ENCODE results near the gene S100A3. TPM values are rescaled to one million over a fixed set of nuclear protein-coding genes. Genes with fewer than 3 reads are reported as not detected.
A peak's percentile ranks its signal among the peaks of the same experiment; 100 is the strongest.
"Not testable (repeated sequence)": the region's sequence is repeated elsewhere in the genome, so short reads cannot be mapped to it uniquely, and the experiment has no call there.

The S100A3 gene
- total RNA-seq, 2 experiments from 2014 or later = not detected

DNA sequence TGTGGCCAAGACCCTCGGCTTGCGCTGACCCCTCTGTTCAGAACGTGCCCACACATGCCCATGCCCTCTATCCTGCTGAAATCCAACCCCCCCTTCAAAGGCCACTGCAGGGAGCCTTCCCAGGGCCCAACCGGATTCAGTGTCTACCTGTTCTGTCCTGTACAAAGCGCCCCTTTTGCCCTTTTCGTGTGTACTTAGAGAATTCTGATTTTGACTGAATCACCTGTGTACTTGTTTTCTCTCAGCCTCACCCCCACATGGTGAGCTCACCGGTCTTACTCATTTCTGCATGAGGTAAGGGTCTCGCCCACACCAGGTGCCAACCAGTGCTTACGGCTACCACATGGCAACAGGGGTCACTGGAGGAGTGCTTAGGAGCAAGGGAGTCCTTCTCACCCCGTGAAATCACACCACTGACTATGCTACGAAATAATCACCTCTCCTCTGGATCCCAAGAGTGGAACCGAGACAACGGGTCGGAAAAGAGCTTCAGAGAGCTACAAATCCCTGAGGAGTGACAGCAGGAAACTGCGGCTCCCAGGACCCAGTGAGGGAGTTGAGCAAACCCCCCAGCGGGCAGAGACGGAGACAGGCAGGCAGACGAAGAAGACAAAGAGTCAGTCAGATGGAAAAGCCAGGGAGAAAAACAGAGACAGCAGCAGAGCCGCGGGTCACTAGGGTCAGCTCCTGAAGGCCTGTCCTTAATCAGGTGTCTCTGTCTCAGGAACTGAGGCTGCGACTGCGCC is 18.7 kb upstream of the S100A3 start:
- no peaks in the 10 kb centered on the region for H3K36me3 Mint-ChIP-seq (ENCODE audit: low read depth)
- H3K9me3 Mint-ChIP-seq = no peaks in the 10 kb centered on the region
- H3K4me3 Mint-ChIP-seq = no peak overlapping the region
- no peaks in the 10 kb centered on the region for H3K27me3 Mint-ChIP-seq
- no peak for DNase-seq
- H3K4me1 Mint-ChIP-seq = peaks cover 49% of the 10 kb centered on the region
- ChIA-PET CTCF (interaction anchor here (0.5 to 6.7 kb wide), 27 partner anchors 10 to 759 kb away, joined by 3 to 99 read pairs (median 4); partner anchors contain the start of genes CHTOP, S100A13, S100A3 and S100A4), POLR2A (interaction anchor here (1.6 to 1.7 kb wide), 2 partner anchors 23 to 35 kb away, joined by 3 to 6 read pairs; partner anchors contain the start of gene S100A4)
- peak overlapping the region; percentile 84 for H3K27ac Mint-ChIP-seq

- Mint-ChIP-seq H3K4me3 (peak overlapping the region; percentile 25), H3K36me3 (ENCODE audit: low read depth) (no peaks in the 10 kb centered on the region), H3K27me3 (no peaks in the 10 kb centered on the region), H3K9me3 (no peaks in the 10 kb centered on the region), H3K4me1 (peaks cover 41% of the 10 kb centered on the region), H3K27ac (peak overlapping the region; percentile 99)
- DNase-seq = peak; percentile 80
- CTCF ChIA-PET = interaction anchor here (0.9 to 3.6 kb wide), 8 partner anchors 14 to 57 kb away, joined by 3 to 16 read pairs (median 9); partner anchors contain the start of genes S100A4, S100A5 and S100A6
- POLR2A ChIA-PET = interaction anchor here (0.6 to 1.9 kb wide), 3 partner anchors 22 to 134 kb away, joined by 5 to 8 read pairs (median 7); partner anchors contain the start of gene S100A4
Observed at GRCh38 chr1:153566414-153567371, 17.6 kb upstream of the S100A3 start.

- peak within 1 kb of the TSS; percentile 99 for H3K27ac Mint-ChIP-seq
- peaks cover 40% of the 10 kb centered on the region for H3K4me1 Mint-ChIP-seq
- DNase-seq = no peak
Observed at GRCh38 chr1:153565529-153566374, 16.7 kb upstream of the S100A3 start, which contains the start of gene S100A2. TSS of gene S100A2 (minus strand) at chr1:153565844. CDS start at chr1:153563877, 1,967 bp downstream.

DNA sequence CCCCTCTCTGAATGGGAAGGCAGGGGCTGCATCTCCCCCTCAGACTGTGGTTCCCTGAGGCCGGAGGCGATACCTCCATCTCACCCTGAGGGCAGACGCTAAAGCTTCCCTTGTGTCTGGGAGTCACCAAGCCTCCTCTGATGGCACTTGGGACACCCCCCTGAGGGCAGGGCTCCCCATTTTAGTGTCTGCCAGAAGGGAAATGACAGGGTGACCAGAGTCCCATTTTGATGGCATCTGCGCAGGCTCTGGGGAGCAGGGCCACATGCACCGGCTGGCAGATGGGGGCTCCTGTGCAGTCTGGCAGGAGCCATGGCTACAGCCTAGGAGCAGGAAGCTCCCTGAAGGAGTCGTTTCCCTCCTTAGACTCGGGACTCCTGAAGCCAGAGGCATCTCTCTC is 14.9 kb upstream of the S100A3 start:
- Mint-ChIP-seq H3K4me3 (no peak overlapping the region), H3K27ac (no peak overlapping the region), H3K27me3 (no peaks in the 10 kb centered on the region), H3K36me3 (ENCODE audit: low read depth) (no peaks in the 10 kb centered on the region), H3K4me1 (peaks cover 36% of the 10 kb centered on the region), H3K9me3 (no peaks in the 10 kb centered on the region)
- ChIA-PET POLR2A (no interaction called here), CTCF (interaction anchor here (0.9 to 3.6 kb wide), 5 partner anchors 8 to 53 kb away, joined by 4 to 16 read pairs (median 4); partner anchors contain the start of gene S100A5)
- DNase-seq = no peak

More at GRCh38 chr1:153565529-153566374, 16.7 kb upstream of the S100A3 start, which contains the start of gene S100A2:
- Mint-ChIP-seq H3K4me3 (peak within 1 kb of the TSS; percentile 47), H3K9me3 (no peaks in the 10 kb centered on the region), H3K36me3 (ENCODE audit: low read depth) (no peaks in the 10 kb centered on the region), H3K27me3 (no peaks in the 10 kb centered on the region)
- ChIA-PET POLR2A (interaction anchor here (0.6 to 1.9 kb wide), 3 partner anchors 21 to 135 kb away, joined by 5 to 8 read pairs (median 7); partner anchors contain the start of gene S100A4), CTCF (interaction anchor here (0.9 to 3.6 kb wide), 8 partner anchors 13 to 56 kb away, joined by 3 to 16 read pairs (median 9); partner anchors contain the start of genes S100A4, S100A5 and S100A6)

DNA sequence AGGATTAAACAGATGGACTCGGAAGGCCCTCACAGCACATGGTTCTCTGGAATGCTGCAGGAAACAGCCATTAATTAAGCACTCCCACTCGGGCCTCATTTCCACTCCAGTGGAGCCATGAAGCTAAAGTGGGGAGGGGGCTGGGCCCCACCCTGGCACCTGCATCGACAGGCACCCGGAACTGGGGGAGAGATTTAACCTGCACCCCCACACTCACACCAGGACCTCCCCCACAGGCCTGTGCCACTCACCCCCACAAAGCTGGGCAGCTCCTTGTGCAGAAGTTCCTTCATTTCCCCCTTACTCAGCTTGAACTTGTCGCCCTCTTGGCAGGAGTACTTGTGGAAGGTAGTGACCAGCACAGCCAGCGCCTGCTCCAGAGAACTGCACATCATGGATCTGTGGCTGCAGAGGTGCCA is 14.4 kb upstream of the S100A3 start:
- no peak overlapping the region for H3K4me3 Mint-ChIP-seq
- ChIA-PET POLR2A (no interaction called here), CTCF (interaction anchor here (0.9 to 3.6 kb wide), 5 partner anchors 9 to 53 kb away, joined by 4 to 16 read pairs (median 4); partner anchors contain the start of gene S100A5)
- H3K4me1 Mint-ChIP-seq = peaks cover 32% of the 10 kb centered on the region
- no peaks in the 10 kb centered on the region for H3K27me3 Mint-ChIP-seq
- DNase-seq = no peak
- no peaks in the 10 kb centered on the region for H3K9me3 Mint-ChIP-seq
- H3K36me3 Mint-ChIP-seq (ENCODE audit: low read depth) = no peaks in the 10 kb centered on the region
- peak overlapping the region; percentile 57 for H3K27ac Mint-ChIP-seq

DNA sequence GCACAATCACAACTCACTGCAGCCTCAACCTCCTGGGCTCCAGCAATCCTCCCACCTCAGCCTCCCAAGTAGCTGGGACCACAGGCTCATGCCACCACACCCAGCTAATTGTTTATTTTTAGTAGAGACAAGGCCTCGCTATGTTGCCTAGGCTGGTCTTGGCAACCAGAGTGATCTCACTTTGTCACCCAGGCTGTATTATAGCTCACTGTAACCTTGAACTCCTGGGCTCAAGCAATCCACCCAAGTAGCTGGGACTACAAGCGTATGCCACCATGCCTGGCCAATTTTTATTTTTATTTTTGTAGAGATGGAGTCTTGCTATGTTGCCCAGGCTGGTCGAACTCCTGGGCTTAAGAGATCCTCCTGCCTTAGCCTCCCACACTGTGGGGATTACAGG is 13.0 kb upstream of the S100A3 start:
- H3K9me3 Mint-ChIP-seq; H3K27ac Mint-ChIP-seq; DNase-seq; H3K27me3 Mint-ChIP-seq; H3K4me3 Mint-ChIP-seq; H3K36me3 Mint-ChIP-seq (ENCODE audit: low read depth); POLR2A ChIA-PET: not testable (repeated sequence)
- peaks cover 20% of the 10 kb centered on the region for H3K4me1 Mint-ChIP-seq
- CTCF ChIA-PET = interaction anchor here (1.2 to 4.5 kb wide), 5 partner anchors 12 to 29 kb away, joined by 5 to 24 read pairs (median 10); partner anchors contain the start of genes S100A3, S100A5 and S100A6

- peaks cover 15% of the 10 kb centered on the region for H3K4me1 Mint-ChIP-seq
- H3K4me3 Mint-ChIP-seq = no peak overlapping the region
- H3K27me3 Mint-ChIP-seq = no peaks in the 10 kb centered on the region
- POLR2A ChIA-PET = no interaction called here
- no peaks in the 10 kb centered on the region for H3K36me3 Mint-ChIP-seq (ENCODE audit: low read depth)
- CTCF ChIA-PET = interaction anchor here (0.5 to 4.5 kb wide), 8 partner anchors 11 to 45 kb away, joined by 3 to 24 read pairs (median 5); partner anchors contain the start of genes S100A3, S100A5 and S100A6
- DNase-seq = no peak
- peak overlapping the region; percentile 19 for H3K27ac Mint-ChIP-seq
- no peaks in the 10 kb centered on the region for H3K9me3 Mint-ChIP-seq
Observed at GRCh38 chr1:153561466-153561985, 12.5 kb upstream of the S100A3 start.

GRCh38 chr1:153560771-153561465 is 11.9 kb upstream of the S100A3 start:
- H3K27me3 Mint-ChIP-seq = no peaks in the 10 kb centered on the region
- no peak for DNase-seq
- POLR2A ChIA-PET = no interaction called here

GRCh38 chr1:153560241-153560640 is 11.2 kb upstream of the S100A3 start:
- no peak overlapping the region for H3K27ac Mint-ChIP-seq

More at GRCh38 chr1:153560771-153561465, 11.9 kb upstream of the S100A3 start:
- Mint-ChIP-seq H3K9me3 (no peaks in the 10 kb centered on the region), H3K4me1 (peaks cover 10% of the 10 kb centered on the region), H3K36me3 (ENCODE audit: low read depth) (no peaks in the 10 kb centered on the region), H3K27ac (no peak overlapping the region), H3K4me3 (no peak overlapping the region)
- CTCF ChIA-PET = interaction anchor here (0.5 to 4.5 kb wide), 7 partner anchors 11 to 45 kb away, joined by 3 to 24 read pairs (median 5); partner anchors contain the start of genes S100A3 and S100A5

DNA sequence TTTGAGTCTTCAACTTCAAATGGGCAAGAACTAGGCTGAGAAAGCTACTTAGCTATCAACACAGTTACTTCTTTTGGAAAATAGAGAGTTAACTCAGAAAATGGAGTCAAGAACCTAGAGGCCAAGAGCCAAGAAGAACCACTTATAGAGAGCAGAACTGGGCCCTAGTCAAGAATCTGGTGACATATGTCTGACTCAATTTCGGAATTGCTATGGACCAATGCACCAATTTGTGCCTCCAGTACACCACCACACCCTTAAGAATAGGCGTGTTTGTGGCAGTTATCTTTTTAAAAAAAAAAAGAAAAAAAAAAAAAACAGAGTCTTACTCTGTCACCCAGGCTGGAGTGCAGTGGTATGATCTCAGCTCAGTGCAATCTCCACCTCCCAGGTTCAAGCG is 8.8 kb upstream of the S100A3 start:
- H3K36me3 Mint-ChIP-seq (ENCODE audit: low read depth) = no peaks in the 10 kb centered on the region
- H3K27ac Mint-ChIP-seq = no peak overlapping the region
- POLR2A ChIA-PET = interaction anchor here (0.6 kb wide), 1 partner anchor 38 kb away, joined by 5 read pairs; no protein-coding TSS in a partner anchor
- no peak overlapping the region for H3K4me3 Mint-ChIP-seq
- H3K4me1 Mint-ChIP-seq = peaks cover 10% of the 10 kb centered on the region
- no peaks in the 10 kb centered on the region for H3K9me3 Mint-ChIP-seq
- no peaks in the 10 kb centered on the region for H3K27me3 Mint-ChIP-seq
- CTCF ChIA-PET = interaction anchor here (0.6 to 1.4 kb wide), 3 partner anchors 14 to 63 kb away, joined by 3 to 6 read pairs (median 3); no protein-coding TSS in a partner anchor
- DNase-seq = no peak

More at GRCh38 chr1:153560241-153560640, 11.2 kb upstream of the S100A3 start:
- no peak for DNase-seq
- no peak overlapping the region for H3K4me3 Mint-ChIP-seq
- no peaks in the 10 kb centered on the region for H3K36me3 Mint-ChIP-seq (ENCODE audit: low read depth)
- CTCF ChIA-PET = interaction anchor here (0.6 to 4.5 kb wide), 7 partner anchors 10 to 51 kb away, joined by 3 to 24 read pairs (median 5); partner anchors contain the start of genes S100A3 and S100A6
- H3K9me3 Mint-ChIP-seq = no peaks in the 10 kb centered on the region
- POLR2A ChIA-PET = no interaction called here
- H3K27me3 Mint-ChIP-seq = no peaks in the 10 kb centered on the region
- H3K4me1 Mint-ChIP-seq = peaks cover 3% of the 10 kb centered on the region
